K562 (cell line): Measurements from ENCODE around the gene PRPSAP2. TPM values are rescaled to one million over a fixed set of nuclear protein-coding genes. Genes with fewer than 3 reads are reported as not detected.

Experiments used
- BHLHE40 ChIP-seq: IDR thresholded peaks from 2 replicates; pipeline ENCODE4 v1.6.1; 2011; ENCODE audit warnings: low read length, improper control_type of control experiment
- CREB3L1 ChIP-seq: fragments of 450-650 bp; IDR thresholded peaks from 2 replicates; pipeline ENCODE4 v1.6.1; 2014; ENCODE audit warnings: low read depth, mild to moderate bottlenecking, moderate library complexity, borderline replicate concordance
- EP400 ChIP-seq: fragments of 450-650 bp; IDR thresholded peaks from 2 replicates; pipeline ENCODE4 v1.6.1; 2017; ENCODE audit warnings: antibody characterized with exemption, mild to moderate bottlenecking, moderate library complexity
- HDAC1 ChIP-seq, 2 experiments: fragments of 450-650 bp; IDR thresholded peaks; 2 replicates each; pipeline ENCODE4 v1.6.1; 2016 to 2017; ENCODE audit warnings: inconsistent platforms in 1 of 2, mild to moderate bottlenecking in 1 of 2, moderate library complexity in 1 of 2
- HDAC2 ChIP-seq: fragments of 450-650 bp; IDR thresholded peaks from 2 replicates; pipeline ENCODE4 v1.6.1; 2016; ENCODE audit warnings: mild to moderate bottlenecking
- MBD2 ChIP-seq: sonication (generic); IDR thresholded peaks from 2 replicates; pipeline ENCODE4 v1.6.1; 2016; ENCODE audit warnings: low read depth, borderline replicate concordance
- NFYB ChIP-seq: IDR thresholded peaks from 2 replicates; pipeline ENCODE4 v1.6.1; 2011; ENCODE audit warnings: mild to moderate bottlenecking, moderate library complexity; ENCODE audit not compliant: insufficient read length; ENCODE audit errors: extremely low read depth
- NR2C2 ChIP-seq, 2 experiments: fragments of 200-800 bp in 1 of 2; sonication (Bioruptor generic) in 1 of 2; sonication (generic) in 1 of 2; formaldehyde crosslinking in 1 of 2; IDR thresholded peaks; 2 replicates each; pipeline versions ENCODE4 v1.6.1 to v1.8.0; 2016 to 2022; ENCODE audit warnings: mild to moderate bottlenecking in 1 of 2, missing compliant biosample characterization in 1 of 2, missing genetic modification characterization in 1 of 2, missing genetic modification reagents in 1 of 2
- PHF8 ChIP-seq: fragments of 200-600 bp; sonication (generic); IDR thresholded peaks from 2 replicates; pipeline ENCODE4 v1.6.1; 2012; ENCODE audit warnings: mixed run types, mild to moderate bottlenecking, inconsistent platforms, low read length, moderate library complexity, borderline replicate concordance
- POLR2B ChIP-seq: fragments of 450-650 bp; IDR thresholded peaks from 2 replicates; pipeline ENCODE4 v1.6.1; 2018; ENCODE audit warnings: low read depth; ENCODE audit not compliant: partially characterized antibody
- POLR2H ChIP-seq: IDR thresholded peaks from 2 replicates; pipeline ENCODE4 v1.6.1; 2016; ENCODE audit warnings: missing genetic modification characterization, low read depth, mild to moderate bottlenecking, control low read depth, missing compliant biosample characterization, moderate library complexity
- RCOR1 ChIP-seq, 2 experiments: IDR thresholded peaks; 2 replicates each; pipeline ENCODE4 v1.6.1; 2012; ENCODE audit warnings: low read depth in 2 of 2, low read length in 2 of 2, borderline replicate concordance in 1 of 2, improper control_type of control experiment in 1 of 2
- SIN3B ChIP-seq: fragments of 450-650 bp; IDR thresholded peaks from 2 replicates; pipeline ENCODE4 v1.6.1; 2017; ENCODE audit warnings: low read depth, mild to moderate bottlenecking, moderate library complexity
- TFAP4 ChIP-seq: sonication (generic); formaldehyde crosslinking; IDR thresholded peaks from 2 replicates; pipeline ENCODE4 v1.8.0; 2022; ENCODE audit warnings: missing genetic modification reagents, mild to moderate bottlenecking, moderate library complexity, borderline replicate concordance
- USF1 ChIP-seq: sonication (generic); formaldehyde crosslinking; IDR thresholded peaks from 2 replicates; pipeline ENCODE4 v1.9.0; 2022; ENCODE audit warnings: mild to moderate bottlenecking, missing genetic modification reagents
- XRCC4 ChIP-seq: IDR thresholded peaks from one replicate; pipeline ENCODE4 v1.6.1; 2011; ENCODE audit not compliant: insufficient read depth, insufficient read length; ENCODE audit errors: extremely low read depth
- ZBTB12 ChIP-seq: fragments of 250-450 bp; sonication (Bioruptor Pico); IDR thresholded peaks from 2 replicates; pipeline ENCODE4 v1.4.0; 2020
- polyA plus RNA-seq, 8 experiments: library from polyadenylated mRNA; depleted of rRNA in 4 of 8; stranded (reverse) in 5 of 8; unstranded in 3 of 8; fragments of >200 nt; fragmentation: Nextera tagmentation in 2 of 8; fragmentation: Illumina TruSeq in 1 of 8; extraction: Ambion mirVana in 2 of 8; extraction: Trizol in 1 of 8; gene quantifications; 2 replicates each; pipeline versions ENCODE4 v1.2.1 to v1.2.3, GENCODE V29; 2011 to 2014; ENCODE audit warnings: inconsistent platforms in 1 of 8, missing spikeins in 1 of 8
- total RNA-seq, 7 experiments: library from RNA; depleted of rRNA in 6 of 7; stranded (reverse); fragments of >200 nt in 6 of 7; fragmentation: Illumina TruSeq in 2 of 7; extraction: Trizol in 2 of 7; gene quantifications; 2 replicates each; pipeline versions ENCODE4 v1.2.1 to v1.2.3, GENCODE V29; 2011 to 2021; ENCODE audit warnings: low replicate concordance in 1 of 7

Gene PRPSAP2
- total and polyA plus RNA-seq, 9 of the 15 experiments (the other 6 are each of a cell fraction or from before 2014, with no cell fraction given) = 15.5 to 56.7 (median 35.7) TPM

GRCh38 chr17:18855831-18856569, 1.9 kb upstream of the PRPSAP2 start (continued):
- peak; percentile 71 for TF ChIP-seq HDAC2
- TF ChIP-seq MBD2 = peak; percentile 64; the same call in 1 of the 2 replicates
- 0 out of 2 replicates have a peak, but pooled peaks have one; percentile 32 for TF ChIP-seq CREB3L1
- peak; percentile 40; the same call in 1 of the 2 replicates for TF ChIP-seq EP400
- TF ChIP-seq RCOR1 (IDR thresholded peaks at IDR 0.05; ENCODE audit: borderline replicate concordance in 1 of 2, low read depth in 2 of 2, low read length in 2 of 2) = peak in 1 of 2 experiments; percentile 78; a peak in 2 of 4 replicates
- TF ChIP-seq NFYB = peak; percentile 69
- peak; percentile 34; the same call in 1 of the 2 replicates for TF ChIP-seq POLR2H (tag)
- 0 out of 4 replicates have a peak, but pooled peaks of 1 of the 2 experiments have one; percentile 11 for TF ChIP-seq HDAC1 (IDR thresholded peaks at IDR 0.05)
- TF ChIP-seq TFAP4 (CRISPR knock-in tag) = peak; percentile 50; the same call in 1 of the 2 replicates
- TF ChIP-seq SIN3B = peak; percentile 77
- no peak for TF ChIP-seq XRCC4
- peak; percentile 60 for TF ChIP-seq ZBTB12
- peak; percentile 39; the same call in 1 of the 2 replicates for TF ChIP-seq BHLHE40
- TF ChIP-seq PHF8 = peak; percentile 58; the same call in 1 of the 2 replicates
- TF ChIP-seq NR2C2 (CRISPR knock-in tag; IDR thresholded peaks at IDR 0.05) = no peak
- TF ChIP-seq NR2C2 (tag; IDR thresholded peaks at IDR 0.05) = no peak
- peak; percentile 98 for TF ChIP-seq USF1
- TF ChIP-seq POLR2B = peak; percentile 42
